GM12891 (cell line): ENCODE results near the gene PPIP5K2.

Experiments
- DNase-seq: peaks from one replicate; pipeline ENCODE4 v3.0.0; 2011; ENCODE audit warnings: low spot score; ENCODE audit not compliant: insufficient read length
- FAIRE-seq: peaks from 2 replicates; lab custom pipeline; 2011; peaks lifted over from hg19 to GRCh38; lab: Jason Lieb, UNC
- PAX5 ChIP-seq: IDR thresholded peaks from 2 replicates; pipeline ENCODE4 v1.6.1; 2011; ENCODE audit warnings: low read length, moderate library complexity, mild to moderate bottlenecking; ENCODE audit not compliant: insufficient read depth, severe bottlenecking
- POLR2A ChIP-seq: IDR thresholded peaks from 2 replicates; pipeline ENCODE4 v1.6.1; 2011; ENCODE audit warnings: low read depth, low read length, control low read depth
- POLR2AphosphoS5 ChIP-seq: IDR thresholded peaks from 2 replicates; pipeline ENCODE4 v1.6.1; 2011; ENCODE audit warnings: low read depth, low read length, control low read depth
- POU2F2 ChIP-seq: IDR thresholded peaks from 2 replicates; pipeline ENCODE4 v1.6.1; 2011; ENCODE audit warnings: low read depth, mild to moderate bottlenecking, control low read depth, low read length, moderate library complexity
- SPI1 ChIP-seq: IDR thresholded peaks from 2 replicates; pipeline ENCODE4 v1.6.1; 2011; ENCODE audit warnings: low read depth, low read length, control low read depth
- TAF1 ChIP-seq: IDR thresholded peaks from 2 replicates; pipeline ENCODE4 v1.6.1; 2011; ENCODE audit warnings: low read depth, low read length, control low read depth

PPIP5K2 gene

GRCh38 chr5:103234239-103234975, 114.3 kb downstream of the PPIP5K2 start:
- FAIRE-seq (no peak), DNase-seq (no peak)
- TF ChIP-seq POLR2A (no peak), SPI1 (no peak), POU2F2 (no peak), POLR2AphosphoS5 (no peak), PAX5 (no peak), TAF1 (no peak)

- no peak for TF ChIP-seq SPI1
- TF ChIP-seq PAX5 = no peak
- no peak for TF ChIP-seq POLR2A
- TF ChIP-seq POLR2AphosphoS5 = no peak
- no peak for TF ChIP-seq POU2F2
- no peak for TF ChIP-seq TAF1
- no peak for DNase-seq
These were observed 115.8 kb downstream of the PPIP5K2 start for GRCh38 chr5:103235891-103236290.

GRCh38 chr5:103237778-103238177, 117.7 kb downstream of the PPIP5K2 start:
- no peak for DNase-seq
- FAIRE-seq = no peak
- TF ChIP-seq TAF1 (no peak), PAX5 (no peak), POLR2A (no peak), POU2F2 (no peak), SPI1 (no peak), POLR2AphosphoS5 (no peak)

More at GRCh38 chr5:103235891-103236290, 115.8 kb downstream of the PPIP5K2 start:
- peak; percentile 41 for FAIRE-seq

GRCh38 chr5:103243665-103244064, 123.6 kb downstream of the PPIP5K2 start:
- DNase-seq (no peak), FAIRE-seq (no peak)
- TF ChIP-seq POLR2AphosphoS5 = no peak
- TF ChIP-seq TAF1 = no peak

- DNase-seq = no peak
- TF ChIP-seq POU2F2 (no peak), PAX5 (no peak), SPI1 (no peak; the same call in 1 of the 2 replicates), POLR2A (no peak), TAF1 (no peak), POLR2AphosphoS5 (no peak)
- FAIRE-seq = no peak
These were observed 124.3 kb downstream of the PPIP5K2 start for GRCh38 chr5:103244398-103244797.

- DNase-seq (no peak), FAIRE-seq (no peak)
- TF ChIP-seq TAF1 = no peak
- no peak for TF ChIP-seq POLR2AphosphoS5
- no peak for TF ChIP-seq PAX5
- TF ChIP-seq SPI1 = no peak
- TF ChIP-seq POLR2A = no peak
- TF ChIP-seq POU2F2 = no peak
These were observed 125.7 kb downstream of the PPIP5K2 start for GRCh38 chr5:103245761-103246160.

- TF ChIP-seq POU2F2 (no peak), SPI1 (no peak), TAF1 (no peak), POLR2A (no peak), POLR2AphosphoS5 (no peak), PAX5 (no peak)
- no peak for FAIRE-seq
- no peak for DNase-seq
These were observed 127.0 kb downstream of the PPIP5K2 start for GRCh38 chr5:103247118-103247517.

- no peak for FAIRE-seq
- TF ChIP-seq POU2F2 = no peak
- TF ChIP-seq POLR2A = no peak
- no peak for TF ChIP-seq SPI1
- no peak for TF ChIP-seq PAX5
- no peak for TF ChIP-seq POLR2AphosphoS5
- TF ChIP-seq TAF1 = no peak
- DNase-seq = no peak
These were observed 129.0 kb downstream of the PPIP5K2 start for GRCh38 chr5:103249068-103249467.

GRCh38 chr5:103254921-103255320, 134.8 kb downstream of the PPIP5K2 start:
- TF ChIP-seq SPI1 (no peak), POLR2A (no peak), TAF1 (no peak), POU2F2 (no peak), POLR2AphosphoS5 (no peak), PAX5 (no peak)
- FAIRE-seq (peak; percentile 33), DNase-seq (no peak)

- TF ChIP-seq SPI1 = no peak
- TF ChIP-seq POLR2A = no peak
- no peak for TF ChIP-seq PAX5
- no peak for TF ChIP-seq POLR2AphosphoS5
- TF ChIP-seq POU2F2 = no peak
- TF ChIP-seq TAF1 = no peak
- no peak for DNase-seq
- FAIRE-seq = no peak
These were observed 135.6 kb downstream of the PPIP5K2 start for GRCh38 chr5:103255691-103256090.

- DNase-seq (no peak), FAIRE-seq (no peak)
- TF ChIP-seq POLR2AphosphoS5 (no peak), POLR2A (no peak), POU2F2 (no peak), TAF1 (no peak), SPI1 (no peak), PAX5 (no peak)
These were observed 136.1 kb downstream of the PPIP5K2 start for GRCh38 chr5:103256178-103256577.
